ENCODE results near the gene CATSPER1.

Gene CATSPER1

DNA sequence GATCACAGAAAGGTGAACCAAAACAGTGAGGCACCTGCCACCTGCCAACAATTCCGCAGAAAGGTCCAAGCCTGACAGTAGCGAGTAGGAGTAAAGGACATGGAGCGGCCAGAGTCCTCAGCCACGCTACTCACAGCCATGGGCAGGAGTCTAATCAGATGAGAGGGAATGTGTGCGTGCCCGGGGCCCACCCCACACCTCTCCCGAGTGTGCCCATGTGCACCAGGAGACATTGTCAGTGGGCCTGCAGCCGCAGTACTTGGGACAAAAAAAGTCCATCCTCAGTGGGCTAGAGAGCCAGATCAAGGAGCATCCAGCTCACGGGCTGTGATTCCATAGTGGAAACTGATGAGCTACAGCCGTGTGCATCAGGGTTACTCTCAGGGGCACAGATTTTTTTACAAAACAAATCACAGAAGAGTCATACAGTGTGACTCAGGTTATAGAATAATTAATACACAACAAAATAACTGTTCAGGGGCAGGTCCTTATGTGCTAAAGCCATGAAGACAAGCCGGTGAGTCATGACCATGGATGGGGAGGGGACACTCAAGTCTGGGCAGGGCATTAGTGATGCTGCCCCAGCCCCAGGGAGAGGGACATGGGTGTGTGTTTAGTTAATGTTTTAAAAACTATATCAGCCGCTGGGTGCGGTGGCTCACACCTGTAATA is 52.7 kb downstream of the CATSPER1 start:
- no peak for DNase-seq

DNA sequence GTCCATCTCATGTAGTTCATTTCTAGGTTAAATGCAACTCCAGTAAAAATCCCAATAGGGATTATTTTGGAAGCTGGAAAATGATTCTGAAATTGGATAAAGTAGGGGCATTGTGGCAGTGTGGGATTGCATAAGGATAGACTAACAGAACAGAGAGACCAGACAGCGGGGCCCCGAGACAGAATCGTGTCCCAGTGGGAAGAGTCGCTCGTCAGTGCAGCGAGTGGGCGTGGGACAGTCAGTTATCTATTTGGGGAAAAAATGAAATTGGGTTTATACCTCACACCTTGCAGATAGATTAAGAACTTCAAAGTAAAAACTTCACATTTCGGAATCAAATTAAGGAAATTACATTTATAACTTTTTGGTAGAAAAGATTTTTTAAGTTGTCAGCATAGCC is 54.2 kb downstream of the CATSPER1 start:
- no peak for DNase-seq

DNA sequence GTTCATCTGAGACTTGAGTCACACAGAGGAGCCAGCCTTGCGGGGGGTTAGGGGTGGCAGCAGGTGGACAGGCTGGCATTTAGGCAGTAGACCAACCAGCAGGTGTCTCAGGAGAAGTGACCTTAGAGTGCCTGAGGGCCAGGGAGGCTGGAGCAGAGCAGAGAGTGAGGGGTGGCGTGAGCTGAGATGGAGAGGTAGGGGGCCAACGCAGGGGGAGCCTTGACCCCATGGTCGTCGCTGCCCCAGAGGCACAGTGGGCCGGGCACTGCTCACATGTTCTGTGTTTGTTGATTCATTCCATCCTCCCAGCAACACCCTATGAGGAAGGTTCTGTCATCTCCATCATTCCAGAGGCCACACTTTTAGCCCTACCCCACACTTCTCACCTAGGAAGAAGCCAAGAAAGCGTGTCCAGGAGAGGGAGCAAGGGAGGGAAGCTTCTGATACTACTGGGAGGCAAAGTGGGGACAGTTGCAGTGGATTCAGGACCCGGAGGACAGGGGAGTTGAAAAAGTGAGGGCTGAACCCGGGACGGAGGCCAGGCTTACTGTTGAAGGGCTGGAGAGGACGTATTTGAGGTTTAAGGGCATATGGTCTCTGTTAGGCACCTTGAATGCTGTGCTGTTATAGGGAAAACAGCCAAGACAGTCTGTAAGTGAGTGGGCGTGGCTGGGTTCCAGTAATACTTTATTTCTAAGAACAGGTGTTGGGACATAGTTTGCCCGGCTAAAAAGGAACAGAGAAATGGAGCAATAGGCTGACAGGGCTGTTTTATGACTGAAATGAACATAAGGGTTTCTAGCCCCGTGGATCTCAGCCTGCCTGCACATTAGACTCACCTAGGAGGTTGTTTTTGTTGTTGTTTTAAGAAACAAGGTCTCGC is 57.4 kb downstream of the CATSPER1 start:
- DNase-seq = no peak

DNA sequence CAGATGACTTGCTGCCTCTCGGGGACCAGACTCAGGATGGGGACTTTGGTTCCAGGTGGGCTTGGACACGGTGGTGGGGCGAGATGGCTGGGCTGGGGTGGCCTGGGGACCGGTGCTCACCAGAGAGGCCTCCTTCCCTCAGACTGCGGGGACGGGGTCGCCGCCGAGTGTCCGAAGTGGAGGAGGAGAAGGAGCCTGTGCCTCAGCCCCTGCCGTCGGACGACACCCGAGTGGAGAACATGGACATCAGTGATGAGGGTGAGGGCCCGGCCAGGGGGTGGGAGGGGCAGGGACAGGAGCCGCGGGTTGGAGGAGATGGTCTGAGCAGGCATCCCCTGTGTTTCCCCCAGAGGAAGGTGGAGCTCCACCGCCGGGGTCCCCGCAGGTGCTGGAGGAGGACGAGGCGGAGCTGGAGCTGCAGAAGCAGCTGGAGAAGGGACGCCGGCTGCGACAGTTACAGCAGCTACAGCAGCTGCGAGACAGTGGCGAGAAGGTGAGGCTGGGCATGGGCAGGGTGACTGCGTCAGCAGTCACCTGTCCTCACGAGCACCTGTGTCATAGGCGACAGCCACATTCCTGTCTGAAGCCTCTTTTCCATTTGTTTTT is 58.8 kb downstream of the CATSPER1 start:
- DNase-seq = no peak
